ENCODE results near the gene ARHGAP33. TPM values are rescaled to one million over a fixed set of nuclear protein-coding genes. Genes with fewer than 3 reads are reported as not detected.

The ARHGAP33 gene
- total RNA-seq, 1 experiment from 2014 or later, result 43.9 TPM

GRCh38 chr19:35757749-35758608, 17.4 kb upstream of the ARHGAP33 start, which contains the start of gene PROSER3 (continued):
- TF ChIP-seq, protein P1, sequence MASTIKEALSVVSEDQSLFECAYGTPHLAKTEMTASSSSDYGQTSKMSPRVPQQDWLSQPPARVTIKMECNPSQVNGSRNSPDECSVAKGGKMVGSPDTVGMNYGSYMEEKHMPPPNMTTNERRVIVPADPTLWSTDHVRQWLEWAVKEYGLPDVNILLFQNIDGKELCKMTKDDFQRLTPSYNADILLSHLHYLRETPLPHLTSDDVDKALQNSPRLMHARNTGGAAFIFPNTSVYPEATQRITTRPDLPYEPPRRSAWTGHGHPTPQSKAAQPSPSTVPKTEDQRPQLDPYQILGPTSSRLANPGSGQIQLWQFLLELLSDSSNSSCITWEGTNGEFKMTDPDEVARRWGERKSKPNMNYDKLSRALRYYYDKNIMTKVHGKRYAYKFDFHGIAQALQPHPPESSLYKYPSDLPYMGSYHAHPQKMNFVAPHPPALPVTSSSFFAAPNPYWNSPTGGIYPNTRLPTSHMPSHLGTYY (CRISPR knock-in tag; IDR thresholded peaks at IDR 0.05), result no peak
- no peak for TF ChIP-seq E2F4 (CRISPR knock-in tag; IDR thresholded peaks at IDR 0.05; ENCODE audit: borderline replicate concordance, low read depth)
- no peak for TF ChIP-seq JAZF1 (CRISPR knock-in tag; IDR thresholded peaks at IDR 0.05)
- 0 out of 2 replicates have a peak, but pooled peaks have one; percentile 56 for TF ChIP-seq FOXK1 (CRISPR knock-in tag; IDR thresholded peaks at IDR 0.05)
- TF ChIP-seq CREM (CRISPR knock-in tag; IDR thresholded peaks at IDR 0.05), result no peak
- TF ChIP-seq RELA (CRISPR knock-in tag; IDR thresholded peaks at IDR 0.05; ENCODE audit: borderline replicate concordance), result no peak
- no peak for TF ChIP-seq USF1 (CRISPR knock-in tag; IDR thresholded peaks at IDR 0.05)
- TF ChIP-seq, protein P2, sequence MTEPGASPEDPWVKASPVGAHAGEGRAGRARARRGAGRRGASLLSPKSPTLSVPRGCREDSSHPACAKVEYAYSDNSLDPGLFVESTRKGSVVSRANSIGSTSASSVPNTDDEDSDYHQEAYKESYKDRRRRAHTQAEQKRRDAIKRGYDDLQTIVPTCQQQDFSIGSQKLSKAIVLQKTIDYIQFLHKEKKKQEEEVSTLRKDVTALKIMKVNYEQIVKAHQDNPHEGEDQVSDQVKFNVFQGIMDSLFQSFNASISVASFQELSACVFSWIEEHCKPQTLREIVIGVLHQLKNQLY (CRISPR knock-in tag; IDR thresholded peaks at IDR 0.05), result no peak
- TF ChIP-seq E2F1 (CRISPR knock-in tag; IDR thresholded peaks at IDR 0.05), result no peak
- TF ChIP-seq NR2C2 (CRISPR knock-in tag; IDR thresholded peaks at IDR 0.05), result no peak
- TF ChIP-seq, protein P3, sequence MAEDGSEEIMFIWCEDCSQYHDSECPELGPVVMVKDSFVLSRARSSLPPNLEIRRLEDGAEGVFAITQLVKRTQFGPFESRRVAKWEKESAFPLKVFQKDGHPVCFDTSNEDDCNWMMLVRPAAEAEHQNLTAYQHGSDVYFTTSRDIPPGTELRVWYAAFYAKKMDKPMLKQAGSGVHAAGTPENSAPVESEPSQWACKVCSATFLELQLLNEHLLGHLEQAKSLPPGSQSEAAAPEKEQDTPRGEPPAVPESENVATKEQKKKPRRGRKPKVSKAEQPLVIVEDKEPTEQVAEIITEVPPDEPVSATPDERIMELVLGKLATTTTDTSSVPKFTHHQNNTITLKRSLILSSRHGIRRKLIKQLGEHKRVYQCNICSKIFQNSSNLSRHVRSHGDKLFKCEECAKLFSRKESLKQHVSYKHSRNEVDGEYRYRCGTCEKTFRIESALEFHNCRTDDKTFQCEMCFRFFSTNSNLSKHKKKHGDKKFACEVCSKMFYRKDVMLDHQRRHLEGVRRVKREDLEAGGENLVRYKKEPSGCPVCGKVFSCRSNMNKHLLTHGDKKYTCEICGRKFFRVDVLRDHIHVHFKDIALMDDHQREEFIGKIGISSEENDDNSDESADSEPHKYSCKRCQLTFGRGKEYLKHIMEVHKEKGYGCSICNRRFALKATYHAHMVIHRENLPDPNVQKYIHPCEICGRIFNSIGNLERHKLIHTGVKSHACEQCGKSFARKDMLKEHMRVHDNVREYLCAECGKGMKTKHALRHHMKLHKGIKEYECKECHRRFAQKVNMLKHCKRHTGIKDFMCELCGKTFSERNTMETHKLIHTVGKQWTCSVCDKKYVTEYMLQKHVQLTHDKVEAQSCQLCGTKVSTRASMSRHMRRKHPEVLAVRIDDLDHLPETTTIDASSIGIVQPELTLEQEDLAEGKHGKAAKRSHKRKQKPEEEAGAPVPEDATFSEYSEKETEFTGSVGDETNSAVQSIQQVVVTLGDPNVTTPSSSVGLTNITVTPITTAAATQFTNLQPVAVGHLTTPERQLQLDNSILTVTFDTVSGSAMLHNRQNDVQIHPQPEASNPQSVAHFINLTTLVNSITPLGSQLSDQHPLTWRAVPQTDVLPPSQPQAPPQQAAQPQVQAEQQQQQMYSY (CRISPR knock-in tag; IDR thresholded peaks at IDR 0.05), result no peak
- TF ChIP-seq SP1 (CRISPR knock-in tag; conservative IDR thresholded peaks at IDR 0.05), result peak; percentile 49; the same call in 1 of the 2 replicates
- TF ChIP-seq, protein P4, sequence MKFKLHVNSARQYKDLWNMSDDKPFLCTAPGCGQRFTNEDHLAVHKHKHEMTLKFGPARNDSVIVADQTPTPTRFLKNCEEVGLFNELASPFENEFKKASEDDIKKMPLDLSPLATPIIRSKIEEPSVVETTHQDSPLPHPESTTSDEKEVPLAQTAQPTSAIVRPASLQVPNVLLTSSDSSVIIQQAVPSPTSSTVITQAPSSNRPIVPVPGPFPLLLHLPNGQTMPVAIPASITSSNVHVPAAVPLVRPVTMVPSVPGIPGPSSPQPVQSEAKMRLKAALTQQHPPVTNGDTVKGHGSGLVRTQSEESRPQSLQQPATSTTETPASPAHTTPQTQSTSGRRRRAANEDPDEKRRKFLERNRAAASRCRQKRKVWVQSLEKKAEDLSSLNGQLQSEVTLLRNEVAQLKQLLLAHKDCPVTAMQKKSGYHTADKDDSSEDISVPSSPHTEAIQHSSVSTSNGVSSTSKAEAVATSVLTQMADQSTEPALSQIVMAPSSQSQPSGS (CRISPR knock-in tag; IDR thresholded peaks at IDR 0.05; ENCODE audit: borderline replicate concordance, low read depth), result no peak
- 0 out of 2 replicates have a peak, but pooled peaks have one; percentile 51 for TF ChIP-seq ZNF416 (CRISPR knock-in tag; IDR thresholded peaks at IDR 0.05)
- no peak for TF ChIP-seq ELF4 (CRISPR knock-in tag; IDR thresholded peaks at IDR 0.05; ENCODE audit: low read depth)
- TF ChIP-seq OVOL2 (CRISPR knock-in tag; IDR thresholded peaks at IDR 0.05; ENCODE audit: borderline replicate concordance), result no peak
- TF ChIP-seq HMGA2 (CRISPR knock-in tag; IDR thresholded peaks at IDR 0.05), result no peak
- TF ChIP-seq ZNF317 (CRISPR knock-in tag; IDR thresholded peaks at IDR 0.05; ENCODE audit: borderline replicate concordance, low read depth), result no peak
- TF ChIP-seq, protein P5, sequence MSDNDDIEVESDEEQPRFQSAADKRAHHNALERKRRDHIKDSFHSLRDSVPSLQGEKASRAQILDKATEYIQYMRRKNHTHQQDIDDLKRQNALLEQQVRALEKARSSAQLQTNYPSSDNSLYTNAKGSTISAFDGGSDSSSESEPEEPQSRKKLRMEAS (CRISPR knock-in tag; IDR thresholded peaks at IDR 0.05), result no peak
- no peak for TF ChIP-seq ZNF396 (CRISPR knock-in tag; IDR thresholded peaks at IDR 0.05; ENCODE audit: borderline replicate concordance)
- TF ChIP-seq NFE2L1 (CRISPR knock-in tag; IDR thresholded peaks at IDR 0.05), result no peak
- no peak for TF ChIP-seq ATF6 (CRISPR knock-in tag; IDR thresholded peaks at IDR 0.05)
- no peak for TF ChIP-seq ZNF263 (CRISPR knock-in tag; IDR thresholded peaks at IDR 0.05; ENCODE audit: low read depth)

All from WTC11 (cell line).